ENCODE results near the gene SYTL1. TPM values are rescaled to one million over a fixed set of nuclear protein-coding genes. Genes with fewer than 3 reads are reported as not detected.

The SYTL1 gene
- total and polyA plus RNA-seq, 7 donors: 0.13 to 1.3 (median 0.41) TPM

DNA sequence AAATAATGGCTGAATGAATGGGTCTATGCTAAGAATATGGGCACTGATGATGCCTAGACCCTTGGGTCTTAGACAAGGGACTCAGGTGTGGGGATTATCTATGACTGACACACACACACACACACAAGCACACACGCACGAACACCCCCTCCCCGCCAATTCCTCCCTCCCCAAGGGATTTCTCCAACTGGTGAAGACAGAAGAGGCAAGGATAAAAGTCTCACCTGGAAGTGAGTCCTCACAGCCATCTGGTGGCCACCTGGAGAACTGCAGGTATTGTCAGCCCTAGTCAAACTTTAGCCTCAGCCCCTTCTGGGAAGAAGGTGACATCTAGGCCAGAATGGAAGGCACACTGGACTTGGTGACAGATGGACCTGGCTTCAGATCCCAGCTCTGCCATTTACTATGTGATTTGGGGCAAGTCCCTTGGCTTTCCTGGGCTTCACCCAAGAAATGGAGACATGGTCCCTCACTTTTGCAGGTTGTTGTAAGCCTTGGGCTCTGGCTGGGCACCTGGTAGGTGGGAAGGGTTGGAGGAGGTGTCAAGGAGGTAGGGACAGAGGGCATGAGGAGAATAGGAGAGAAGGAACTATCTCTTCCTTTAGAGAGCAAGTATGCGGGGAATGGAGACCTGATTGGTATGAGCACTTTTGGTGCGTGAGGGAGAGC is 46.6 kb downstream of the SYTL1 start:
- Histone ChIP-seq H3K4me1 (peaks cover 8% of the 10 kb centered on the region), H3K36me3 (ENCODE audit: insufficient read depth in 1 of 2, low read depth in 1 of 2) (no peaks in the 10 kb centered on the region), H3K4me3 (no peak overlapping the region), H3K9me3 (no peaks in the 10 kb centered on the region), H3K27me3 (ENCODE audit: insufficient read depth in 3 of 3, low read length in 2 of 3) (no peaks in the 10 kb centered on the region), H3K27ac (no peak overlapping the region)
- intact Hi-C loops (cut with DNase I): loop anchor here (1.0 to 10.0 kb wide), 3 partner anchors 22 to 284 kb away; partner anchors contain the start of gene MAP3K6 (in 1 of the 2)
- WGBS, 3 donors: 40 to 46% (median 42%) methylated on average over 5 of the region's 5 CpGs
- ATAC-seq: peak in 3 of 4 donors; percentile 39 to 53 (median 53)
- peak; percentile 69 to 79 for DNase-seq
- TF ChIP-seq, protein P1, sequence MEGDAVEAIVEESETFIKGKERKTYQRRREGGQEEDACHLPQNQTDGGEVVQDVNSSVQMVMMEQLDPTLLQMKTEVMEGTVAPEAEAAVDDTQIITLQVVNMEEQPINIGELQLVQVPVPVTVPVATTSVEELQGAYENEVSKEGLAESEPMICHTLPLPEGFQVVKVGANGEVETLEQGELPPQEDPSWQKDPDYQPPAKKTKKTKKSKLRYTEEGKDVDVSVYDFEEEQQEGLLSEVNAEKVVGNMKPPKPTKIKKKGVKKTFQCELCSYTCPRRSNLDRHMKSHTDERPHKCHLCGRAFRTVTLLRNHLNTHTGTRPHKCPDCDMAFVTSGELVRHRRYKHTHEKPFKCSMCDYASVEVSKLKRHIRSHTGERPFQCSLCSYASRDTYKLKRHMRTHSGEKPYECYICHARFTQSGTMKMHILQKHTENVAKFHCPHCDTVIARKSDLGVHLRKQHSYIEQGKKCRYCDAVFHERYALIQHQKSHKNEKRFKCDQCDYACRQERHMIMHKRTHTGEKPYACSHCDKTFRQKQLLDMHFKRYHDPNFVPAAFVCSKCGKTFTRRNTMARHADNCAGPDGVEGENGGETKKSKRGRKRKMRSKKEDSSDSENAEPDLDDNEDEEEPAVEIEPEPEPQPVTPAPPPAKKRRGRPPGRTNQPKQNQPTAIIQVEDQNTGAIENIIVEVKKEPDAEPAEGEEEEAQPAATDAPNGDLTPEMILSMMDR (IDR thresholded peaks at IDR 0.05): peak; percentile 86

DNA sequence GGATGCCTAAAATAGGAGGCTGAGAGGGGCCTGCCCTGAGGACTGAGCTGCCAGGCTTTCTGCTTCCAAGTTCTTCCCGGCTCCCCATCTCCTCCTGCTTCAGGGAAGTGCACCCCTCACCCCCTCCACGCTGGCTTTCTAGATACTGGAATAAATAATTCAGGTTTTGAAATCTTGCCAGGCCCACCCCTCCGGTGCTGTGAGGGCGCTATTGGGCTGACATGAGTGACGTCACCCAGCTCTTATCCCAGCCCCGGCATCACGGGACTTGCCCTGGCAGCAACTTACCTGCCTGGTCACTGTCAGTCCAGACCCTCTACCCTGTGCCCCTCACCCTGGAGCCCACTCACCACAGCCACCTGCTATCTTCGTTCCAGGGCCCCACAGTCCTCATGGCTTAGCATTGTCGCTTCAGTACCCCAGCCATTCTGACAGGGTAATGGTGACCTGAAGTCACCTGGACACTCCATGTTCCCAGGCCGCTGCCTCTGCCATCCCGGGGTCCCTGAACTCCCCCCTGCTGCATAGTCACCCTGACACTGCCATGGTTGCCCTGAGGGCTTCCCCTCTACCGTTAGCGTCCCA is 49.8 kb downstream of the SYTL1 start:
- H3K9me3 ChIP-seq: no peaks in the 10 kb centered on the region
- TF ChIP-seq, protein P1 (IDR thresholded peaks at IDR 0.05): no peak
- peaks cover 8% of the 10 kb centered on the region for H3K4me1 ChIP-seq
- no peaks in the 10 kb centered on the region for H3K27me3 ChIP-seq (ENCODE audit: insufficient read depth in 3 of 3, low read length in 2 of 3)
- WGBS, 3 donors: 11 to 13% (median 12%) methylated on average over 13 of the region's 13 CpGs
- peak in 3 of 4 donors; percentile 22 to 29 (median 22) for ATAC-seq
- no peaks in the 10 kb centered on the region for H3K36me3 ChIP-seq (ENCODE audit: insufficient read depth in 1 of 2, low read depth in 1 of 2)
- peak overlapping the region; percentile 67 for H3K4me3 ChIP-seq
- H3K27ac ChIP-seq: no peak overlapping the region
- peak in 1 of 2 donors; percentile 47 for DNase-seq
- intact Hi-C loops (cut with DNase I): loop anchor here (2.0 to 5.0 kb wide), 4 partner anchors 35 to 276 kb away; no protein-coding TSS in a partner anchor

DNA sequence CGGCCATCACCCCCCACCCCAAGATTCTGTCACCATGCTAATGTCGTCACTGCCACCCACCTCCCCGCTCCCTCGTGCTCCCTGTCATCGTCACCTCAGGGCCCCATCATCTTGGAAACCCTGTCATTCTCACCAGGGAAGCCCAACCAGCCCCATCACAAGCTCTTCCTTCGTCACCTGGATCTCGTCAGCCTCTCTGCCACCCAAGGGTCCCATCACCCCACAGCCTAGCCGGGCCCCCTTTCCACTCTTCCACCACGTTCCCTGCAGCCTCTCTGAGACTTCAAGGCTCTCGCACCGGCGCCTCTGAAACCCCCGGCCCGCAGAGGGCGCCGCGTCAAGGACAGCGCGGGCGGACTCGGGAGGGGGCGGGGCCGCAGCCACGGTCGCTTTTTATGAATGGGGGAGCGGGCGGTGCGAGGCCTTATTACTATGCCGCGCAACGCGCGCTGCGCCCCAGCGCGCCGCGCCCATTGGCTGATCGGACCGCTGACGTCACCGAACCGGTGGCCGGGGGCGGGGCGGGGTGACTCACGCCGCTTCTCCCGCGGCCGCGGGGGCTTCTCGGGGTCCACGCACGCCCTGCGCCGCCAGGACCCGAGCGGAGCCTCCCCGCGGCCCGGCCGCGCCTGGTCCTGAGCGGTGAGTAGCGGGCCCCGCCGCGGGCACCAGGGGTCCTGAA is 50.4 kb downstream of the SYTL1 start, which contains the start of gene GPR3:
TSS of gene GPR3 (plus strand) at position 527 of the 682 bp plus-strand sequence. CDS start 1,177 bp downstream, outside the sequence.
- TF ChIP-seq, protein P1 (IDR thresholded peaks at IDR 0.05): peak; percentile 38
- peak; percentile 93 to 95 for DNase-seq
- Histone ChIP-seq H3K27ac (no peak within 1 kb of the TSS), H3K9me3 (no peaks in the 10 kb centered on the region), H3K4me1 (peaks cover 8% of the 10 kb centered on the region), H3K36me3 (ENCODE audit: insufficient read depth in 1 of 2, low read depth in 1 of 2) (no peaks in the 10 kb centered on the region), H3K27me3 (ENCODE audit: insufficient read depth in 3 of 3, low read length in 2 of 3) (no peaks in the 10 kb centered on the region), H3K4me3 (peak within 1 kb of the TSS; percentile 67)
- WGBS, 3 donors: 2% methylated on average over 53 to 69 of the region's 69 CpGs
- intact Hi-C loops (cut with DNase I): loop anchor here (2.0 to 5.0 kb wide), 3 partner anchors 91 to 275 kb away; no protein-coding TSS in a partner anchor
- peak; percentile 87 to 93 (median 91) for ATAC-seq

DNA sequence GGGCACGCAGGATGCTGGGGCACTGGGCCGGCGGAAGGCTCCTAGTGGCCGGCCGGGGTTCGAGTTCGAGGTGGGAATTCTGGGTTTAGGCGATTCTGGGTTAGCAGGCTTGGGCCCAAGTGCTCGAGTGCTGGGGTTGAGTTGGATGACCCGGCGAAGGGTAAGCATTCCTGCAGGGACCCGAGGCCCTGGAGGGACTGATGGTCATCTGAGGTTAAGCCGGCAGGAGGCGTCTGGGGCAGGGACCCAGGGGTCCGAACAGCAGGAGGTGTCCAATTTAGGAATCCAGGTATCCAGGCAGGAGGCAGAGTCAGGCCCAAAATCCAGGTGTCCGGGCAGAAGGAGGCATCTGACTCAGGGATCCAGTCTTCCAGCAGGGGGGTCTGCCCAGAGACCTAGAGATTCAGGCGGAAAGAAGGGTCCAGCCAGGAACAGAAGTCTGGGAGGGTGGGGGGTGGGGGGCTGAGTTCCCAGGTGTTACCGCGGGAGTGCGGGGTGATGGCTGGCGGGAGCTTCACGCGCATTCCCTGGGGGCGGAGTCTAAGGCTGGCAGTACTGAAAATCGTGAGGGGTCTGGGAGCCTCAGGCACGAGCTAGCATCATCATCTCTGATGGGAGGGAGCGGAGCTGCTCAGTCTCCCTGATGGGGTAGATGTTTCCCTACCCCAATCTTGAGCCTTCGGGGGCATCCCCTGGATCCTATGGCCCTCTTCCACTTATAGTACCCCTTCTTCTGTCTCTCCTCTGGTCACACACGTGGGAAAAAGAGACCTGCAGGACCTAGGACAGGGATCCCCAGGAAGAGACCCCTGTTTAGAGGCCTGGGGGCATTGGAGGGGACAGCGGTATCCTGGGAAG is 51.2 kb downstream of the SYTL1 start:
- H3K4me1 ChIP-seq: peaks cover 8% of the 10 kb centered on the region

More for the DNA sequence above, 51.2 kb downstream of the SYTL1 start:
- DNase-seq (no peak), ATAC-seq (no peak)
- peak overlapping the region; percentile 67 for H3K4me3 ChIP-seq
- TF ChIP-seq, protein P1 (IDR thresholded peaks at IDR 0.05): no peak
- 35 to 42% (median 36%) methylated on average over 30 of the region's 30 CpGs for WGBS, 3 donors
- H3K36me3 ChIP-seq (ENCODE audit: insufficient read depth in 1 of 2, low read depth in 1 of 2): no peaks in the 10 kb centered on the region
- no peaks in the 10 kb centered on the region for H3K9me3 ChIP-seq
- H3K27me3 ChIP-seq (ENCODE audit: insufficient read depth in 3 of 3, low read length in 2 of 3): no peaks in the 10 kb centered on the region
- no peak overlapping the region for H3K27ac ChIP-seq
- intact Hi-C loops (cut with DNase I): loop anchor here (2.0 to 5.0 kb wide), 3 partner anchors 92 to 274 kb away; no protein-coding TSS in a partner anchor

Measured in psoas muscle (tissue), 8 donors.